WTC11 (cell line): ENCODE data around the gene SLC15A2. TPM values are rescaled to one million over a fixed set of nuclear protein-coding genes. Genes with fewer than 3 reads are reported as not detected.

ENCODE experiments used
- ATAC-seq: fragments of 200-7000 bp; cut with Tn5 transposase; 2 replicates; pipeline ENCODE4 v1.10.0; 2021; ENCODE audit warnings: mild to moderate bottlenecking, moderate library complexity
- CTCF ChIA-PET: fragments of 300-600 bp; sonication (Branson Sonifier 250); formaldehyde crosslinking; loops from one replicate; lab custom pipeline; 2021; ENCODE audit warnings: antibody characterized with exemption; lab: Charles Lee
- POLR2A ChIA-PET: fragments of 350-600 bp; sonication (Branson Sonifier 250); formaldehyde crosslinking; loops from one replicate; lab custom pipeline; 2021; ENCODE audit warnings: antibody characterized with exemption; lab: Charles Lee
- DNase-seq: peaks from one replicate; pipeline ENCODE4 v3.0.0; 2021; ENCODE audit warnings: low spot score
- H3K27ac Mint-ChIP-seq: 2 replicates; pipeline ENCODE4 v1.8.0; 2021; ENCODE audit warnings: mixed read lengths
- H3K27me3 Mint-ChIP-seq: 2 replicates; pipeline ENCODE4 v1.8.0; 2021; ENCODE audit warnings: low read depth, mild to moderate bottlenecking, moderate library complexity, mixed read lengths
- H3K36me3 Mint-ChIP-seq: 2 replicates; pipeline ENCODE4 v1.8.0; 2021; ENCODE audit warnings: mixed read lengths
- H3K4me1 Mint-ChIP-seq: 2 replicates; pipeline ENCODE4 v1.8.0; 2022; ENCODE audit warnings: mixed read lengths
- H3K4me3 Mint-ChIP-seq: 2 replicates; pipeline ENCODE4 v1.8.0; 2021; ENCODE audit warnings: mild to moderate bottlenecking, moderate library complexity, mixed read lengths
- H3K9me3 Mint-ChIP-seq: 2 replicates; pipeline ENCODE4 v1.8.0; 2021; ENCODE audit warnings: mixed read lengths
- AR ChIP-seq: fragments of 250-450 bp; sonication (Bioruptor Pico); IDR thresholded peaks from 2 replicates; pipeline ENCODE4 v1.9.0; 2021; ENCODE audit warnings: mild to moderate bottlenecking
- ATF3 ChIP-seq: sonication (generic); formaldehyde crosslinking; conservative IDR thresholded peaks from 2 replicates; pipeline ENCODE4 v1.8.1; 2022; ENCODE audit warnings: mild to moderate bottlenecking, missing genetic modification reagents
- ESRRA ChIP-seq: sonication (generic); formaldehyde crosslinking; IDR thresholded peaks from 2 replicates; pipeline ENCODE4 v1.8.1; 2022; ENCODE audit warnings: mild to moderate bottlenecking, missing genetic modification reagents, borderline replicate concordance
- FOXP1 ChIP-seq: sonication (generic); formaldehyde crosslinking; IDR thresholded peaks from 2 replicates; pipeline ENCODE4 v1.8.0; 2022; ENCODE audit warnings: missing genetic modification reagents, mild to moderate bottlenecking, moderate library complexity, borderline replicate concordance
- GRHL2 ChIP-seq: fragments of 250-450 bp; sonication (Bioruptor Pico); IDR thresholded peaks from 2 replicates; pipeline ENCODE4 v1.8.0; 2022; ENCODE audit warnings: mild to moderate bottlenecking, moderate library complexity; ENCODE audit not compliant: insufficient replicate concordance, severe bottlenecking
- HMGXB4 ChIP-seq: sonication (generic); formaldehyde crosslinking; IDR thresholded peaks from 2 replicates; pipeline ENCODE4 v1.8.1; 2023; ENCODE audit warnings: mild to moderate bottlenecking, moderate library complexity, missing genetic modification reagents
- JUN ChIP-seq: sonication (generic); formaldehyde crosslinking; IDR thresholded peaks from 2 replicates; pipeline ENCODE4 v1.8.0; 2023; ENCODE audit warnings: mild to moderate bottlenecking, missing genetic modification reagents
- NR3C1 ChIP-seq: sonication (generic); formaldehyde crosslinking; conservative IDR thresholded peaks from 2 replicates; pipeline ENCODE4 v1.8.1; 2023; ENCODE audit warnings: low read depth, mild to moderate bottlenecking, missing genetic modification reagents
- RELA ChIP-seq: sonication (generic); formaldehyde crosslinking; IDR thresholded peaks from 2 replicates; pipeline ENCODE4 v1.8.1; 2022; ENCODE audit warnings: missing genetic modification reagents, mild to moderate bottlenecking, borderline replicate concordance
- SMAD3 ChIP-seq: sonication (generic); formaldehyde crosslinking; IDR thresholded peaks from 2 replicates; pipeline ENCODE4 v1.8.0; 2022; ENCODE audit warnings: missing genetic modification reagents, mild to moderate bottlenecking, borderline replicate concordance
- STAT6 ChIP-seq: sonication (generic); formaldehyde crosslinking; conservative IDR thresholded peaks from 2 replicates; pipeline ENCODE4 v1.8.1; 2023; ENCODE audit warnings: mild to moderate bottlenecking, low read depth, missing genetic modification reagents, moderate library complexity
- TP53 ChIP-seq: sonication (generic); formaldehyde crosslinking; IDR thresholded peaks from 2 replicates; pipeline ENCODE4 v1.8.1; 2023; ENCODE audit warnings: mild to moderate bottlenecking, missing genetic modification reagents
- ZNF219 ChIP-seq: sonication (generic); formaldehyde crosslinking; IDR thresholded peaks from 2 replicates; pipeline ENCODE4 v1.8.0; 2023; ENCODE audit warnings: missing genetic modification reagents, mild to moderate bottlenecking, borderline replicate concordance
- ZNF232 ChIP-seq: sonication (generic); formaldehyde crosslinking; IDR thresholded peaks from 2 replicates; pipeline ENCODE4 v1.8.0; 2022; ENCODE audit warnings: mild to moderate bottlenecking, missing genetic modification reagents
- total RNA-seq: library from RNA; stranded (reverse); gene quantifications from 3 replicates; pipeline ENCODE4 v1.2.3, GENCODE V29; 2021
- TF ChIP-seq, protein P1 (sequence below): sonication (generic); formaldehyde crosslinking; IDR thresholded peaks from 2 replicates; pipeline ENCODE4 v1.8.0; 2022; ENCODE audit warnings: mild to moderate bottlenecking, missing genetic modification reagents
- TF ChIP-seq, protein P2 (sequence below): sonication (generic); formaldehyde crosslinking; IDR thresholded peaks from 2 replicates; pipeline ENCODE4 v1.8.0; 2023; ENCODE audit warnings: missing genetic modification reagents, mild to moderate bottlenecking, borderline replicate concordance

Gene SLC15A2
- total RNA-seq, 1 experiment from 2014 or later: 2.4 TPM

DNA sequence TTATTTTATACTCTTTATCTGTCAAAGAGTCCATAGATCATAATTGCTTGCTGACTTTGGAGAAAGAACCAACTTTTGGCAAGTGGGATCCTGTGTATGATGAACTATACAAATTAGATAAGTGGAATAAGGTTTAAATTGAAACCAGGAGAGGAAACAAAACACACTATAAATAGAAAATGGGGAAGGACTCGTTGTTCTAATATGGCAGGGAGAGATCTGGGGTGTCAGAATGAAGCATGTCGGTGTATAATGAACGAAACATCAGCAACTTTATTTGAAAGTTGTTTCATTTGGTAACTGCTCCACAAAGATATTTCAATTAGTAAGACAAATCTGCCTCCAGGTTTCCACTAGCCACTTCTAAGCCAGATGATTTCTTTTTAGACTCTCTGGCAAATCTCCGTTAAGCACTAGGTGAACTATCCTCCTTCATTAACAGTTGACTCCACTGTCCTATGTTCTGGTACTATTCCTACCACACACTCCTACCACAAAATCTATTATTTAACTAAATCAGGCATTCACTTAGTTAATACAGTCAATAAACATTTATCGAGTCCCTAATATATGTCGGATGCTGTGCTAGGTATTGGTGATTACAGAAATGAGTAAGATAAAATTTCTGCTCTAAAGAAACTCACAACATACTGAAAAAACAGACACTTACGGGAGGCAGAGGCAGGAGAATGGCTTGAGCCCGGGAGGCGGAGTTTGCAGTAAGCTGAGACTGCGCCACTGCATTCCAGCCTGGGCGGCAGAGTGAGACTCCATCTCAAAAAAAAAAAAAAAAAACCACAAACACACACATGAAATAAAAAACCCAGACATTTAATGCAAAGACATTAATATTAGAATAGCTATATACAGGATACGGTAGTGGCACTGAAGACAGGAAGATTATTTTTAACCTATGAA, 20.1 kb downstream of the SLC15A2 start (continued):
- TF ChIP-seq RELA (no peak), FOXP1 (CRISPR knock-in tag) (no peak), ESRRA (CRISPR knock-in tag) (no peak), ZNF232 (CRISPR knock-in tag) (no peak)
- TF ChIP-seq, protein P1, sequence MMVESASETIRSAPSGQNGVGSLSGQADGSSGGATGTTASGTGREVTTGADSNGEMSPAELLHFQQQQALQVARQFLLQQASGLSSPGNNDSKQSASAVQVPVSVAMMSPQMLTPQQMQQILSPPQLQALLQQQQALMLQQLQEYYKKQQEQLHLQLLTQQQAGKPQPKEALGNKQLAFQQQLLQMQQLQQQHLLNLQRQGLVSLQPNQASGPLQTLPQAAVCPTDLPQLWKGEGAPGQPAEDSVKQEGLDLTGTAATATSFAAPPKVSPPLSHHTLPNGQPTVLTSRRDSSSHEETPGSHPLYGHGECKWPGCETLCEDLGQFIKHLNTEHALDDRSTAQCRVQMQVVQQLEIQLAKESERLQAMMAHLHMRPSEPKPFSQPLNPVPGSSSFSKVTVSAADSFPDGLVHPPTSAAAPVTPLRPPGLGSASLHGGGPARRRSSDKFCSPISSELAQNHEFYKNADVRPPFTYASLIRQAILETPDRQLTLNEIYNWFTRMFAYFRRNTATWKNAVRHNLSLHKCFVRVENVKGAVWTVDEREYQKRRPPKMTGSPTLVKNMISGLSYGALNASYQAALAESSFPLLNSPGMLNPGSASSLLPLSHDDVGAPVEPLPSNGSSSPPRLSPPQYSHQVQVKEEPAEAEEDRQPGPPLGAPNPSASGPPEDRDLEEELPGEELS (CRISPR knock-in tag): no peak

DNA sequence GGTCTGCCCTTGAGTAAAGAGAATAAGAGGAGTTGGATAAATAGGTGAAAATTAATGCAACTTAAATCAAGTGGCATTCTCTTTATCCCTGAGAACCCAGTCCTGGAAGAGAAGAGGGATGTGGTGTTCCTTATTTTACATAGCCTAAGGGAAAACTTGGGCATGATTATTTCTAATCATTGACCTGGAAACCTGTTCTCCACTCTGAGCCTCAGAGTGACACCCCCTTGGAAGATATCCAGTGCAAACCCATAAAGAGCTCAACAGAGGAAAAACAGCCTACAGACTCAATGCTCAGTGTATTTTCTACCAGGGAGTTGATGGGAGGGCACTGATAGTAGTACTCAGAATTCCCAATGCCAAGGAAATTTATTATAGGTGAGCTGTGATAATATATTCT, 22.0 kb downstream of the SLC15A2 start:
- H3K36me3 Mint-ChIP-seq: no peaks in the 10 kb centered on the region
- H3K4me1 Mint-ChIP-seq: peaks cover 13% of the 10 kb centered on the region
- ATAC-seq (no peak), DNase-seq (no peak)
- POLR2A ChIA-PET: no interaction called here
- H3K27me3 Mint-ChIP-seq: no peaks in the 10 kb centered on the region
- CTCF ChIA-PET: interaction anchor here (0.9 to 1.8 kb wide), 2 partner anchors 79 to 80 kb away, joined by 4 to 16 read pairs; no protein-coding TSS in a partner anchor
- H3K27ac Mint-ChIP-seq: no peak overlapping the region
- H3K9me3 Mint-ChIP-seq: no peaks in the 10 kb centered on the region
- no peak overlapping the region for H3K4me3 Mint-ChIP-seq
- TF ChIP-seq JUN (CRISPR knock-in tag) (no peak), AR (CRISPR knock-in tag) (no peak)

GRCh38 chr3:121918779-121919483, 24.7 kb downstream of the SLC15A2 start:
- no peak overlapping the region for H3K27ac Mint-ChIP-seq
- TF ChIP-seq HMGXB4 (CRISPR knock-in tag) (no peak), ZNF219 (CRISPR knock-in tag) (no peak), SMAD3 (CRISPR knock-in tag) (no peak), STAT6 (no peak), JUN (CRISPR knock-in tag) (no peak), GRHL2 (CRISPR knock-in tag) (no peak), TP53 (CRISPR knock-in tag) (no peak), NR3C1 (CRISPR knock-in tag) (no peak), ATF3 (CRISPR knock-in tag) (no peak)
- TF ChIP-seq, protein P2, sequence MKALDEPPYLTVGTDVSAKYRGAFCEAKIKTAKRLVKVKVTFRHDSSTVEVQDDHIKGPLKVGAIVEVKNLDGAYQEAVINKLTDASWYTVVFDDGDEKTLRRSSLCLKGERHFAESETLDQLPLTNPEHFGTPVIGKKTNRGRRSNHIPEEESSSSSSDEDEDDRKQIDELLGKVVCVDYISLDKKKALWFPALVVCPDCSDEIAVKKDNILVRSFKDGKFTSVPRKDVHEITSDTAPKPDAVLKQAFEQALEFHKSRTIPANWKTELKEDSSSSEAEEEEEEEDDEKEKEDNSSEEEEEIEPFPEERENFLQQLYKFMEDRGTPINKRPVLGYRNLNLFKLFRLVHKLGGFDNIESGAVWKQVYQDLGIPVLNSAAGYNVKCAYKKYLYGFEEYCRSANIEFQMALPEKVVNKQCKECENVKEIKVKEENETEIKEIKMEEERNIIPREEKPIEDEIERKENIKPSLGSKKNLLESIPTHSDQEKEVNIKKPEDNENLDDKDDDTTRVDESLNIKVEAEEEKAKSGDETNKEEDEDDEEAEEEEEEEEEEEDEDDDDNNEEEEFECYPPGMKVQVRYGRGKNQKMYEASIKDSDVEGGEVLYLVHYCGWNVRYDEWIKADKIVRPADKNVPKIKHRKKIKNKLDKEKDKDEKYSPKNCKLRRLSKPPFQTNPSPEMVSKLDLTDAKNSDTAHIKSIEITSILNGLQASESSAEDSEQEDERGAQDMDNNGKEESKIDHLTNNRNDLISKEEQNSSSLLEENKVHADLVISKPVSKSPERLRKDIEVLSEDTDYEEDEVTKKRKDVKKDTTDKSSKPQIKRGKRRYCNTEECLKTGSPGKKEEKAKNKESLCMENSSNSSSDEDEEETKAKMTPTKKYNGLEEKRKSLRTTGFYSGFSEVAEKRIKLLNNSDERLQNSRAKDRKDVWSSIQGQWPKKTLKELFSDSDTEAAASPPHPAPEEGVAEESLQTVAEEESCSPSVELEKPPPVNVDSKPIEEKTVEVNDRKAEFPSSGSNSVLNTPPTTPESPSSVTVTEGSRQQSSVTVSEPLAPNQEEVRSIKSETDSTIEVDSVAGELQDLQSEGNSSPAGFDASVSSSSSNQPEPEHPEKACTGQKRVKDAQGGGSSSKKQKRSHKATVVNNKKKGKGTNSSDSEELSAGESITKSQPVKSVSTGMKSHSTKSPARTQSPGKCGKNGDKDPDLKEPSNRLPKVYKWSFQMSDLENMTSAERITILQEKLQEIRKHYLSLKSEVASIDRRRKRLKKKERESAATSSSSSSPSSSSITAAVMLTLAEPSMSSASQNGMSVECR: no peak

More at GRCh38 chr3:121918779-121919483, 24.7 kb downstream of the SLC15A2 start:
- Mint-ChIP-seq H3K36me3 (no peaks in the 10 kb centered on the region), H3K4me1 (peaks cover 13% of the 10 kb centered on the region), H3K4me3 (no peak overlapping the region), H3K9me3 (no peaks in the 10 kb centered on the region), H3K27me3 (no peaks in the 10 kb centered on the region)
- DNase-seq: no peak
- CTCF ChIA-PET: no interaction called here
- ATAC-seq: no peak
- POLR2A ChIA-PET: no interaction called here
